GM12878 (cell line): ENCODE data around the gene LRRC70. TPM values are rescaled to one million over a fixed set of nuclear protein-coding genes. Genes with fewer than 3 reads are reported as not detected.

ENCODE experiments used
- ATAC-seq: fragments of 200-7000 bp; cut with Tn5 transposase; 3 replicates; pipeline ENCODE4 v1.9.1; 2020; ENCODE audit warnings: mild to moderate bottlenecking, moderate library complexity
- BruUV-seq: library from RNA; stranded (reverse); fragments of 400-500 nt; replicated peaks from 2 replicates; lab custom pipeline; 2021; lab: Mats Ljungman, UMichigan
- CTCF ChIA-PET: fragments of 300-600 bp; sonication (Branson Sonifier 250); formaldehyde crosslinking; extraction: SDS; loops from one replicate; lab custom pipeline; 2021; ENCODE audit warnings: inconsistent platforms; lab: Yijun Ruan, JAX
- POLR2A ChIA-PET: fragments of 350-600 bp; formaldehyde crosslinking; extraction: SDS; loops from one replicate; lab custom pipeline; 2021; ENCODE audit warnings: inconsistent platforms; lab: Charles Lee
- RAD21 ChIA-PET: fragments of 300-600 bp; sonication (Branson Sonifier 250); formaldehyde crosslinking; loops from one replicate; lab custom pipeline; 2023; ENCODE audit warnings: antibody characterized with exemption; ENCODE audit not compliant: unreplicated experiment; lab: Charles Lee
- SMC1A ChIA-PET: fragments of 300-600 bp; sonication (Branson Sonifier 250); formaldehyde crosslinking; loops from one replicate; lab custom pipeline; 2023; ENCODE audit not compliant: unreplicated experiment, uncharacterized antibody; lab: Charles Lee
- DNase-seq: peaks from one replicate; pipeline ENCODE4 v3.0.0-alpha.2; 2011; ENCODE audit warnings: low read depth, low spot score
- FAIRE-seq: peaks from 3 replicates; lab custom pipeline; 2011; peaks lifted over from hg19 to GRCh38; lab: Jason Lieb, UNC
- H2AFZ ChIP-seq: 2 replicates; pipeline ENCODE4 v1.6.0; 2011; ENCODE audit warnings: low read depth, low read length, control low read depth; ENCODE audit not compliant: control insufficient read depth
- H3K27ac ChIP-seq: 2 replicates; pipeline ENCODE4 v1.5.1; 2011; ENCODE audit warnings: control low read depth; ENCODE audit not compliant: control insufficient read depth, insufficient read depth
- H3K27me3 ChIP-seq, 2 experiments: replicated peaks in 1 of 2; 2 replicates each; pipeline versions ENCODE4 v1.6.0 to v1.6.1; 2011; ENCODE audit warnings: low read length in 1 of 2; ENCODE audit not compliant: control insufficient read depth in 2 of 2, insufficient read depth in 2 of 2
- H3K36me3 ChIP-seq, 2 experiments: 2 replicates each; pipeline ENCODE4 v1.5.1; 2011; ENCODE audit warnings: low read length in 1 of 2; ENCODE audit not compliant: control insufficient read depth in 2 of 2, insufficient read depth in 2 of 2
- H3K4me1 ChIP-seq: 2 replicates; pipeline ENCODE4 v1.6.1; 2011; ENCODE audit warnings: mild to moderate bottlenecking, low read length, moderate library complexity, mixed read lengths; ENCODE audit not compliant: control insufficient read depth, insufficient read depth
- H3K4me2 ChIP-seq: 2 replicates; pipeline ENCODE4 v1.6.0; 2011; ENCODE audit warnings: control low read depth; ENCODE audit not compliant: control insufficient read depth, insufficient read depth
- H3K4me3 ChIP-seq: fragments of 200-600 bp; sonication (generic); 2 replicates; pipeline ENCODE4 v1.5.1; 2016
- H3K79me2 ChIP-seq: 2 replicates; pipeline ENCODE4 v1.6.0; 2011; ENCODE audit warnings: low read length; ENCODE audit not compliant: control insufficient read depth, insufficient read depth
- H3K9ac ChIP-seq: 2 replicates; pipeline ENCODE4 v1.8.0; 2011; ENCODE audit warnings: low read length, control low read depth, mixed read lengths; ENCODE audit not compliant: control insufficient read depth, insufficient read depth
- H3K9me3 ChIP-seq: replicated peaks from 3 replicates; pipeline ENCODE4 v1.5.1; 2011; ENCODE audit warnings: mild to moderate bottlenecking, low read length; ENCODE audit not compliant: control insufficient read depth, insufficient read depth
- H4K20me1 ChIP-seq: 2 replicates; pipeline ENCODE4 v1.6.0; 2011; ENCODE audit not compliant: control insufficient read depth, insufficient read depth
- SREBF1 ChIP-seq: IDR thresholded peaks from 2 replicates; pipeline ENCODE4 v1.6.1; 2012; ENCODE audit warnings: mild to moderate bottlenecking, low read length
- TBL1XR1 ChIP-seq: IDR thresholded peaks from 2 replicates; pipeline ENCODE4 v1.6.1; 2012; ENCODE audit warnings: low read depth, low read length, improper control_type of control experiment
- WGBS: methylation state at CpG from one replicate; pipeline ENCODE4 v1.1.6; 2016; ENCODE audit warnings: low lambda C conversion rate; ENCODE audit not compliant: insufficient replicate concordance, insufficient coverage; ENCODE audit errors: missing lambda C conversion rate; 5-methylcytosine and 5-hydroxymethylcytosine counted together
- in situ Hi-C: fragments of 300-500 bp; cut with MboI; formaldehyde crosslinking; loops from 9 replicates; pipeline ENCODE4 v1.14.3; 2018; ENCODE audit warnings: mixed read lengths
- intact Hi-C: fragments of 100-400 bp; cut with micrococcal nuclease; formaldehyde crosslinking; loops from one replicate; pipeline ENCODE4 v1.14.2; 2022; ENCODE audit not compliant: unreplicated experiment
- polyA plus RNA-seq, 11 experiments: library from polyadenylated mRNA; depleted of rRNA in 4 of 11; unstranded in 6 of 11; stranded (reverse) in 5 of 11; fragments of >200 nt; fragmentation: Nextera tagmentation in 4 of 11; fragmentation: Illumina TruSeq in 1 of 11; extraction: Ambion mirVana in 4 of 11; extraction: Trizol in 1 of 11; gene quantifications; 1 replicate in 1 of 11; 2 replicates in 10 of 11; pipeline versions ENCODE4 v1.2.1 to v1.2.3, GENCODE V29; 2011 to 2016; ENCODE audit warnings: inconsistent platforms in 2 of 11, missing spikeins in 2 of 11, low read depth in 1 of 11
- total RNA-seq, 4 experiments: library from RNA; depleted of rRNA in 3 of 4; stranded (reverse); fragments of >200 nt in 3 of 4; fragmentation: Illumina TruSeq in 1 of 4; extraction: Trizol in 1 of 4; gene quantifications; 2 replicates each; pipeline versions ENCODE4 v1.2.1 to v1.2.3, GENCODE V29; 2013 to 2021
- TF ChIP-seq, protein P1 (sequence below): fragments of 450-650 bp; IDR thresholded peaks from 2 replicates; pipeline ENCODE4 v1.6.1; 2018; ENCODE audit warnings: mild to moderate bottlenecking, low read depth, moderate library complexity; ENCODE audit not compliant: partially characterized antibody

Gene LRRC70
- total and polyA plus RNA-seq, 10 of the 15 experiments (the other 5 are each of a cell fraction or from before 2014, with no cell fraction given): 0.35 to 1.5 (median 0.84) TPM

DNA sequence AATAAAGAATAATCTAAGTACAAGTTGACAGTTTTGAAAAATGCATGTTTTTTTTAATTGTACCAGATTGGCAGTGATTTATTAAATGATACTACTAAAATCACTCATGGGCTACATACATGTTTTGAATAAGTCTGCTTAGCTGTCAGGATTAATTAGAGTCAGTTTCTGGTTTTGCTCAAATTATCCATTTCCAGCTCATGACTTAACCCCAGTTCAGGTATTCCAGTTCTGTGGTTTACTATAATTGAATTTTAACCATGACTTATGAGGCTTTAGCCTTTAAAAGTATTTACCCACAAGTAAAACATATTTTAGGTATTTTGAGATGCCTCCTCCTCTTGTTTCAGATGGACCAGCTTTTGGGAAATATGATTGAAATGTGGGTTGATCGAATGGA is 17.8 kb upstream of the LRRC70 start (continued):
- TF ChIP-seq, protein P1, sequence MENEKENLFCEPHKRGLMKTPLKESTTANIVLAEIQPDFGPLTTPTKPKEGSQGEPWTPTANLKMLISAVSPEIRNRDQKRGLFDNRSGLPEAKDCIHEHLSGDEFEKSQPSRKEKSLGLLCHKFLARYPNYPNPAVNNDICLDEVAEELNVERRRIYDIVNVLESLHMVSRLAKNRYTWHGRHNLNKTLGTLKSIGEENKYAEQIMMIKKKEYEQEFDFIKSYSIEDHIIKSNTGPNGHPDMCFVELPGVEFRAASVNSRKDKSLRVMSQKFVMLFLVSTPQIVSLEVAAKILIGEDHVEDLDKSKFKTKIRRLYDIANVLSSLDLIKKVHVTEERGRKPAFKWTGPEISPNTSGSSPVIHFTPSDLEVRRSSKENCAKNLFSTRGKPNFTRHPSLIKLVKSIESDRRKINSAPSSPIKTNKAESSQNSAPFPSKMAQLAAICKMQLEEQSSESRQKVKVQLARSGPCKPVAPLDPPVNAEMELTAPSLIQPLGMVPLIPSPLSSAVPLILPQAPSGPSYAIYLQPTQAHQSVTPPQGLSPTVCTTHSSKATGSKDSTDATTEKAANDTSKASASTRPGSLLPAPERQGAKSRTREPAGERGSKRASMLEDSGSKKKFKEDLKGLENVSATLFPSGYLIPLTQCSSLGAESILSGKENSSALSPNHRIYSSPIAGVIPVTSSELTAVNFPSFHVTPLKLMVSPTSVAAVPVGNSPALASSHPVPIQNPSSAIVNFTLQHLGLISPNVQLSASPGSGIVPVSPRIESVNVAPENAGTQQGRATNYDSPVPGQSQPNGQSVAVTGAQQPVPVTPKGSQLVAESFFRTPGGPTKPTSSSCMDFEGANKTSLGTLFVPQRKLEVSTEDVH: no peak

DNA sequence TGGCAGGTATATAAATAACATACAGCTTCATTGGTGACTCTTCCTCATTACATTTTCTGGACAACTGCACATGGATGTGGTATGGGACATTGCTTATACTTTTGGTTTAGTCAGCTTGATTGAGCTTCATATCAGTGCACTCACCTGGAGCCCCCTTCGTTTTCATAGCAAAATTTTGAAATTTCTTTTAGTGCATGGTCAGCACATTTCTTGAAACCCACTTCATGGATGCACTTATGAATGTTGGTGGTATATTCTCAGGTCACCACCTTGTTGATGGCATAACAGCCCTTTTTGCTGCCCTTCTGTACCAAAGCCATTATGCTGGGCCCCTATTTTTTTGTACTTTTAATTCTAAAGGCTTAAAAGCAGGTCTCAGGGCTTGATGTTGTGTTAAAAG is 16.7 kb upstream of the LRRC70 start:
- WGBS: 100% methylated on average over 1 of the region's 1 CpG
- no peak for DNase-seq
- no peak for ATAC-seq
- H3K4me3 ChIP-seq: no peak overlapping the region
- no peak for FAIRE-seq
- ChIA-PET RAD21 (interaction anchor here (0.8 to 1.1 kb wide), 2 partner anchors 10 to 16 kb away, joined by 3 read pairs; no protein-coding TSS in a partner anchor), SMC1A (no interaction called here), POLR2A (no interaction called here), CTCF (no interaction called here)
- TF ChIP-seq SREBF1 (no peak), TBL1XR1 (no peak)
- H3K9ac ChIP-seq: no peak overlapping the region
- no peaks in the 10 kb centered on the region for H3K27me3 ChIP-seq
- in situ Hi-C loops: no loop called here
- no peak overlapping the region for H3K27ac ChIP-seq
- no peaks in the 10 kb centered on the region for H3K4me1 ChIP-seq
- H2AFZ ChIP-seq: no peak overlapping the region
- peaks cover 3% of the 10 kb centered on the region; the same call in 2 of the 3 replicates for H3K9me3 ChIP-seq
- intact Hi-C loops: no loop called here
- H3K4me2 ChIP-seq: no peak overlapping the region
- no peaks in the 10 kb centered on the region for H3K79me2 ChIP-seq
- no peaks in the 10 kb centered on the region for H4K20me1 ChIP-seq
- H3K36me3 ChIP-seq: peaks cover 0 to 5% of the 10 kb centered on the region in 2 experiments; a peak in 2 of 4 replicates
- BruUV-seq: no TSS peak
